ENCODE measurements around the gene CD48. TPM values are rescaled to one million over a fixed set of nuclear protein-coding genes. Genes with fewer than 3 reads are reported as not detected.

The CD48 gene
- total RNA-seq, 1 experiment from 2014 or later, result not detected

- no peak for DNase-seq (ENCODE audit: low spot score)
Observed at GRCh38 chr1:160634543-160635491, 76.8 kb downstream of the CD48 start.

DNA sequence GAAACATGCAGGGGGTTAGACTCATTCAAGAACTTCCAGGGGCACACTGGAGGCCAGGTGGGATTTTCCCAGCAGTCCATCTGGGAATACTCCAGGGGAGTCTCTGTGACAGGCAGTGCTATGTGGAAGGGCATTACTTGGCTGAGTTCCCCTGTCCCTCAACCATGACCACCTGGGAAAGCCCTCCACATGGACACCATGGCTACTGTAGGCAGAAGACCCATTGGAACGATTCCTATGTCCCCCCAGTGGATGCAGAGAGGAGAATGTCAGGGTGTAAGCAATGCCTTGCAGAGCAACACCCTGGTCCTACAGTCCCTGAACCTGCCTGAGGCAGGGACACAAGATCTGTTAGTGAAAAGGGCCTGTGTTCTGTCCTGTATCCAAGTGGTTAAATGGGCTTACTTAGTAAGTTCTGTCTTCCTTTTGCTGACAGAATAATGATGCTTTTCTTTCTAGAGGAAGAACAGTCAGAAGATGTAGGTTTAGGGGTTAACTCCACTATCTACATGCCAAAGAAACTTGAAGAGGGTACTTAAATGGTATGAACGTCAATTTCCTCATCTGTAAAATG, 78.2 kb downstream of the CD48 start:
- DNase-seq (ENCODE audit: low spot score), result no peak

- no peak for DNase-seq (ENCODE audit: low spot score)
Observed at GRCh38 chr1:160631983-160632625, 79.5 kb downstream of the CD48 start.

GRCh38 chr1:160630523-160631451, 80.8 kb downstream of the CD48 start:
- no peak for DNase-seq (ENCODE audit: low spot score)

DNA sequence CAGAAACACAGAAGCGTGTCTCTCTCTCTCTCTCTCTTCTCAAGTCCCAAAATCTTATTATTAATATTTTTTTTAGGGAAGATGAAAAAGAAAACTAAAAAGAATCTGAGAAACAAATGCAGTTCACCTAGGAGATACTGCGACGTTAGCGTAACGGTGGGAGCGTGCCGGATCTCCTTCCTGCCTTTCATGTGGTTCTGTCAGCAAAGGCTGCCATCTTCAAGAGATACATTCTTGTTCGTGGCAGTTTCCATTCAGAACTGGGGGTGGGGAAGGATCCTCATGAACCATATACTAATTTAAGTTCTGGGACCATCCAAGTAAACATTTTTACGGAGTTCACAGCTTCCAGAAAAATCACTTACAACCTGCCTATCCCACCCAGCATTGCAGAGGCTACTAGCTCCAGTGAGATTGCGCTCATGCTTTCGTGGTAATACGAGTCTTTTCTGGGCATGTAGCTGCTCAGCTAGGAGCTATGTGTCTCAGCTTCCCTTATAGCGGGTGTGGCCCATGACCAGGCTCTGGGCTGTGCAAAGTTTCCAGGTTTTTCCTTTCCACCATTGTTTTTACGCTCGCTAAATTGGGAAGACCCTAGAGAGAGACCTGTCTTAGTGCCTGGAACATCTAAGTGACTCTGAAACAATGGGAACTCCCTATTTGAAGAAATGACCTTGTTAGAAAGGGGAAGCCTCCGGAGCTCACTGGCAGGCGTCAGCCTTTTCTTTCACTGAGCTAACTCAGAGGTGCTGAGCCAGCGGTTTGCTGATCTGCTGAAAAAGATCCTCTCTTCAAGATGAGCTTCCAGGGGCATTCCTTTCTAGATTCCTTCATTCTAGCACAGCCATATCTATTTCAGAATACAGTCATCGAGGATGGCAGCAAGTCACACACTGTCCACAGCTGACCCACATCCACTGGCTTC, 82.1 kb downstream of the CD48 start:
- DNase-seq (ENCODE audit: low spot score), result no peak

DNA sequence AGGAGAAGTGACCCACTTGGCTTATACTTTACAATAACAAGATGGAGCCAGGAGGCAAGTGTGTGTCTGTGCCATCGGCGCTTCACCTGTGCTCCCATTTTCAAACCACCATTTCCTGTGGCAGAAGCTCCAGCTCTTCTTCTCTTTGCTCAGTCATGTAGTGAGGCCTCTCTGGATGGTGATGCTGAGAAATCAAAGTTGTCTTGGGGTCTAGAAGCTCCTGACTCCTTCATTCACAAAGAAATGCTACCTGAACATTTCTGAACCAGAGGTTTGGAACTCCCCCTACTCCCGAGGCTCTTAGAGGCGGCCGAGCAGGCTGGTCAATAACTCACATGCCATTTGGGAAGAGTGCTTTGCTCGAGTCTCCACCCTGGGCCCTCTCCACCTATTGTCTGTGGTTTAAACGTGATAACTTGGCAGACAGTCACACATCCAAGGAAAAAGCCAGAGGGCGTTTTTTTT, 82.8 kb downstream of the CD48 start:
- no peak for DNase-seq (ENCODE audit: low spot score)

Other genes starting within 250 kb of the CD48 start
- not detected in 2 replicates for gene SLAMF6, start 188.6 kb downstream of the CD48 start, total RNA-seq (2014; rRNA removed; shearing (Covaris generic))
- gene CD84, start 132.3 kb downstream of the CD48 start, total RNA-seq (2014; rRNA removed; shearing (Covaris generic)), result not detected in 2 replicates
- gene SLAMF1, start 64.8 kb downstream of the CD48 start, total RNA-seq (2014; rRNA removed; shearing (Covaris generic)), result not detected in 2 replicates
- gene SLAMF7, start 27.4 kb upstream of the CD48 start, total RNA-seq (2014; rRNA removed; shearing (Covaris generic)), result not detected in 2 replicates
- not detected in 2 replicates for gene LY9, start 84.4 kb upstream of the CD48 start, total RNA-seq (2014; rRNA removed; shearing (Covaris generic))
- not detected in 2 replicates for gene CD244, start 151.1 kb upstream of the CD48 start, total RNA-seq (2014; rRNA removed; shearing (Covaris generic))
- gene ITLN1, start 173.4 kb upstream of the CD48 start, total RNA-seq (2014; rRNA removed; shearing (Covaris generic)), result not detected in 2 replicates
- not detected in 2 replicates for gene ITLN2, start 243.0 kb upstream of the CD48 start, total RNA-seq (2014; rRNA removed; shearing (Covaris generic))